Transverse colon (tissue), 4 donors: ENCODE data around the gene ZNF160. TPM values are rescaled to one million over a fixed set of nuclear protein-coding genes. Genes with fewer than 3 reads are reported as not detected.

Source experiments
- DNase-seq: peaks from one replicate; pipeline ENCODE4 v3.0.0-alpha.2; 2019
- H3K27ac ChIP-seq, 4 donors: fragments of 200-600 bp; sonication (generic); 2 replicates each; pipeline ENCODE4 v1.5.1; 2016 to 2018; ENCODE audit warnings: inconsistent platforms in 4 of 4
- H3K27me3 ChIP-seq: fragments of 200-600 bp; sonication (generic); 2 replicates; pipeline ENCODE4 v1.5.1; 2017; ENCODE audit warnings: inconsistent platforms
- H3K36me3 ChIP-seq, 4 donors: fragments of 200-600 bp; sonication (generic); 2 replicates each; pipeline ENCODE4 v1.5.1; 2017 to 2019; ENCODE audit warnings: inconsistent platforms in 4 of 4
- H3K4me1 ChIP-seq, 4 donors: fragments of 200-600 bp; sonication (generic); 2 replicates each; pipeline ENCODE4 v1.5.1; 2017 to 2020; ENCODE audit warnings: inconsistent platforms in 4 of 4
- H3K4me3 ChIP-seq, 4 donors: fragments of 200-600 bp; sonication (generic); 1 replicate in 1 of 4; 2 replicates in 3 of 4; pipeline versions ENCODE4 v1.5.1 to v1.6.1; 2017 to 2019; ENCODE audit warnings: inconsistent platforms in 4 of 4
- H3K9me3 ChIP-seq, 2 donors: fragments of 200-600 bp; sonication (generic); 2 replicates each; pipeline ENCODE4 v1.5.1; 2017 to 2019; ENCODE audit warnings: inconsistent platforms in 2 of 2
- CTCF ChIP-seq, 5 experiments: fragments of 200-600 bp in 3 of 5; fragments of 450-650 bp in 2 of 5; sonication (generic) in 3 of 5; IDR thresholded peaks; 1 replicate in 2 of 5; 2 replicates in 3 of 5; pipeline ENCODE4 v1.5.1; 2016 to 2017; ENCODE audit warnings: antibody characterized with exemption in 5 of 5, inconsistent platforms in 3 of 5, mild to moderate bottlenecking in 2 of 5, moderate library complexity in 1 of 5
- EP300 ChIP-seq: sonication (generic); formaldehyde crosslinking; IDR thresholded peaks from one replicate; pipeline ENCODE4 v1.6.1; 2017; ENCODE audit warnings: antibody characterized with exemption, low read depth
- POLR2A ChIP-seq: fragments of 450-650 bp; IDR thresholded peaks from one replicate; pipeline ENCODE4 v1.6.1; 2016; ENCODE audit warnings: antibody characterized with exemption, mild to moderate bottlenecking, moderate library complexity
- POLR2AphosphoS5 ChIP-seq, 3 donors: sonication (generic); formaldehyde crosslinking; IDR thresholded peaks; one replicate each; pipeline ENCODE4 v1.6.1; 2016; ENCODE audit warnings: antibody characterized with exemption in 3 of 3
- WGBS, 2 donors: methylation state at CpG; one replicate each; pipeline ENCODE4 v1.1.5; 2018; ENCODE audit warnings: low coverage in 1 of 2; 5-methylcytosine and 5-hydroxymethylcytosine counted together
- in situ Hi-C, 4 donors: fragments of 200-750 bp; cut with MboI; loops; one replicate each; pipeline versions ENCODE4 v1.15.0 to v1.15.1; 2017; ENCODE audit warnings: low sequenced_read_pairs in 3 of 4, low pct_ligation_motif_present in 1 of 4, low pct_unique_long_range_greater_than_20kb in 1 of 4
- intact Hi-C: fragments of 100-400 bp; cut with DNase I; formaldehyde crosslinking; loops from one replicate; pipeline ENCODE4 v1.15.1; 2023; ENCODE audit warnings: low total_unique reads
- total RNA-seq, 4 donors: library from RNA; depleted of rRNA; stranded (reverse); fragments of >200 nt; gene quantifications; one replicate each; pipeline ENCODE4 v1.1.0, GENCODE V29; 2016

The ZNF160 gene
- total RNA-seq, 4 donors from 2014 or later, result 23.9 to 47.0 (median 33.6) TPM

- Histone ChIP-seq H3K27ac (no peak overlapping the region), H3K4me3 (no peak overlapping the region), H3K4me1 (no peaks in the 10 kb centered on the region), H3K36me3 (no peaks in the 10 kb centered on the region), H3K9me3 (peaks cover 12 to 32% of the 10 kb centered on the region in 2 donors), H3K27me3 (no peaks in the 10 kb centered on the region)
- DNase-seq, result no peak
- in situ Hi-C loops (no loop called here), intact Hi-C loops (no loop called here)
- TF ChIP-seq POLR2AphosphoS5 (IDR thresholded peaks at IDR 0.05) (no peak), POLR2A (no peak), EP300 (no peak), CTCF (IDR thresholded peaks at IDR 0.05) (no peak)
- 7% methylated on average over 1 of the region's 1 CpG; no CpG with 5 or more reads in 1 of the 2 donors for WGBS, 2 donors
Measured at GRCh38 chr19:53019684-53020083, 83.5 kb downstream of the ZNF160 start.

Other genes with a start within 250 kb of the ZNF160 start
- 10 to 100 TPM; 10.1 to 26.9 (median 17.1) TPM for gene ZNF468, start 245.8 kb downstream of the ZNF160 start, total RNA-seq
- 10 to 100 TPM in 2 of 4 donors, 1 to 10 TPM in 2; 2.8 to 23.1 (median 11.5) TPM for gene ZNF320, start 205.8 kb downstream of the ZNF160 start, total RNA-seq
- gene ZNF888, start 180.0 kb downstream of the ZNF160 start, total RNA-seq, result 10 to 100 TPM in 3 of 4 donors, 1 to 10 TPM in 1; 3.4 to 12.6 (median 11.8) TPM
- gene ZNF816, start 140.5 kb downstream of the ZNF160 start, total RNA-seq, result 100 to 1,000 TPM in 1 of 4 donors, 10 to 100 TPM in 2, 1 to 10 TPM in 1; 6.0 to 150 (median 13.9) TPM
- not detected for gene ERVV-1, start 89.5 kb downstream of the ZNF160 start, total RNA-seq
- gene ERVV-2, start 58.7 kb downstream of the ZNF160 start, total RNA-seq, result not detected
- gene ZNF415, start 29.5 kb upstream of the ZNF160 start, total RNA-seq, result 10 to 100 TPM in 2 of 4 donors, 1 to 10 TPM in 1, not detected in 1; 5.6 to 11.5 (median 10.8) TPM
- 10 to 100 TPM in 2 of 4 donors, 1 to 10 TPM in 2; 5.6 to 12.5 (median 9.9) TPM for gene ZNF347, start 55.6 kb upstream of the ZNF160 start, total RNA-seq
- 1 to 10 TPM in 2 of 4 donors, under 1 TPM in 1, not detected in 1; 1.00 to 4.4 (median 2.6) TPM for gene ZNF665, start 89.9 kb upstream of the ZNF160 start, total RNA-seq
- gene ZNF677, start 151.5 kb upstream of the ZNF160 start, total RNA-seq, result 1 to 10 TPM; 3.4 to 9.7 (median 6.7) TPM
- gene VN1R2, start 154.9 kb upstream of the ZNF160 start, total RNA-seq, result not detected
- not detected for gene VN1R4, start 164.3 kb upstream of the ZNF160 start, total RNA-seq
- 1 to 10 TPM; 1.6 to 8.4 (median 5.9) TPM for gene ZNF845, start 230.3 kb upstream of the ZNF160 start, total RNA-seq